HepG2 (cell line): ENCODE measurements around the gene RBBP8. TPM values are rescaled to one million over a fixed set of nuclear protein-coding genes. Genes with fewer than 3 reads are reported as not detected.

Experiments
- AGO2 ChIP-seq: fragments of 200-400 bp; formaldehyde crosslinking; optimal IDR thresholded peaks from 2 replicates; pipeline ENCODE3; 2017; ENCODE audit warnings: mild to moderate bottlenecking, low read depth, low read length, moderate library complexity
- ARNTL ChIP-seq: sonication (generic); formaldehyde crosslinking; IDR thresholded peaks from 2 replicates; pipeline ENCODE4 v1.4.0; 2020; ENCODE audit warnings: mild to moderate bottlenecking, missing genetic modification reagents
- ATF1 ChIP-seq: IDR thresholded peaks from 2 replicates; pipeline ENCODE4 v1.6.1; 2016; ENCODE audit warnings: mild to moderate bottlenecking, control low read depth
- CEBPB ChIP-seq: IDR thresholded peaks from 2 replicates; pipeline ENCODE4 v1.6.1; 2011; ENCODE audit warnings: low read depth, low read length, improper control_type of control experiment, borderline replicate concordance
- CREM ChIP-seq, 2 experiments: sonication (generic) in 1 of 2; formaldehyde crosslinking in 1 of 2; IDR thresholded peaks; 2 replicates each; pipeline versions ENCODE4 v1.4.0 to v1.6.1; 2016 to 2020; ENCODE audit warnings: antibody characterized with exemption in 1 of 2, mild to moderate bottlenecking in 1 of 2, missing genetic modification reagents in 1 of 2
- EZH2 ChIP-seq: conservative IDR thresholded peaks from 2 replicates; pipeline ENCODE4 v1.6.1; 2012; ENCODE audit warnings: mild to moderate bottlenecking, low read depth, low read length, moderate library complexity
- FOXA3 ChIP-seq: IDR thresholded peaks from 2 replicates; pipeline ENCODE4 v1.6.1; 2016; ENCODE audit warnings: missing genetic modification reagents, missing compliant biosample characterization
- KLF11 ChIP-seq: IDR thresholded peaks from 2 replicates; pipeline ENCODE4 v1.6.1; 2016; ENCODE audit warnings: missing compliant biosample characterization
- MAFF ChIP-seq: IDR thresholded peaks from 2 replicates; pipeline ENCODE4 v1.6.1; 2011; ENCODE audit warnings: low read depth, low read length, improper control_type of control experiment
- MAFK ChIP-seq, 2 experiments: IDR thresholded peaks in 1 of 2; conservative IDR thresholded peaks in 1 of 2; 2 replicates each; pipeline ENCODE4 v1.6.1; 2011; ENCODE audit warnings: improper control_type of control experiment in 2 of 2, low read length in 2 of 2
- MYC ChIP-seq: sonication (generic); formaldehyde crosslinking; IDR thresholded peaks from 2 replicates; pipeline ENCODE4 v1.9.0; 2021; ENCODE audit warnings: missing genetic modification reagents, borderline replicate concordance
- NCOA1 ChIP-seq: sonication (generic); formaldehyde crosslinking; IDR thresholded peaks from 2 replicates; pipeline ENCODE4 v1.9.0; 2021; ENCODE audit warnings: missing genetic modification reagents
- PITX1 ChIP-seq: sonication (generic); formaldehyde crosslinking; IDR thresholded peaks from 2 replicates; pipeline ENCODE4 v1.5.1; 2020; ENCODE audit warnings: mild to moderate bottlenecking, missing genetic modification reagents
- RARA ChIP-seq: IDR thresholded peaks from 2 replicates; pipeline ENCODE4 v1.6.1; 2016; ENCODE audit warnings: missing genetic modification reagents, missing compliant biosample characterization
- SRSF4 ChIP-seq: fragments of 200-400 bp; formaldehyde crosslinking; IDR thresholded peaks from one replicate; pipeline ENCODE4 v1.6.1; 2018; ENCODE audit warnings: mild to moderate bottlenecking, low read depth, low read length, moderate library complexity; ENCODE audit not compliant: poor library complexity, severe bottlenecking
- ZBTB7A ChIP-seq: sonication (generic); formaldehyde crosslinking; IDR thresholded peaks from 2 replicates; pipeline ENCODE4 v1.8.0; 2022; ENCODE audit warnings: mild to moderate bottlenecking, missing genetic modification reagents
- ZFP41 ChIP-seq: sonication (generic); formaldehyde crosslinking; IDR thresholded peaks from 2 replicates; pipeline ENCODE4 v1.4.0; 2020; ENCODE audit warnings: mild to moderate bottlenecking, missing genetic modification reagents, borderline replicate concordance
- ZFYVE20 ChIP-seq: sonication (generic); formaldehyde crosslinking; IDR thresholded peaks from 2 replicates; pipeline ENCODE4 v1.8.0; 2023; ENCODE audit warnings: low read depth, mild to moderate bottlenecking, moderate library complexity, missing genetic modification reagents, borderline replicate concordance
- ZNF224 ChIP-seq: sonication (generic); formaldehyde crosslinking; IDR thresholded peaks from 2 replicates; pipeline ENCODE4 v1.5.0; 2020; ENCODE audit warnings: mild to moderate bottlenecking, missing genetic modification reagents
- ZNF225 ChIP-seq: sonication (generic); formaldehyde crosslinking; IDR thresholded peaks from 2 replicates; pipeline ENCODE4 v1.4.0; 2020; ENCODE audit warnings: mild to moderate bottlenecking, missing genetic modification reagents
- ZNF3 ChIP-seq: IDR thresholded peaks from 2 replicates; pipeline ENCODE4 v1.7.0; 2017; ENCODE audit warnings: inconsistent platforms
- ZNF564 ChIP-seq: sonication (generic); formaldehyde crosslinking; IDR thresholded peaks from 2 replicates; pipeline ENCODE4 v1.8.1; 2023; ENCODE audit warnings: mild to moderate bottlenecking, missing genetic modification reagents
- ZNF652 ChIP-seq: IDR thresholded peaks from 2 replicates; pipeline ENCODE4 v1.6.1; 2016; ENCODE audit warnings: low read depth, borderline replicate concordance
- ZNF674 ChIP-seq: sonication (generic); formaldehyde crosslinking; IDR thresholded peaks from 2 replicates; pipeline ENCODE4 v1.5.0; 2020; ENCODE audit warnings: low read depth, mild to moderate bottlenecking, missing genetic modification reagents
- ZNF720 ChIP-seq: sonication (generic); formaldehyde crosslinking; IDR thresholded peaks from 2 replicates; pipeline ENCODE4 v1.4.0; 2020; ENCODE audit warnings: missing genetic modification reagents
- ZNF761 ChIP-seq: sonication (generic); formaldehyde crosslinking; conservative IDR thresholded peaks from 2 replicates; pipeline ENCODE4 v1.4.0; 2020; ENCODE audit warnings: mild to moderate bottlenecking, missing genetic modification reagents
- polyA plus RNA-seq, 8 experiments: library from polyadenylated mRNA; depleted of rRNA in 3 of 8; stranded (reverse) in 7 of 8; unstranded in 1 of 8; fragments of >200 nt; fragmentation: Illumina TruSeq in 4 of 8; extraction: Trizol in 4 of 8; gene quantifications; 2 replicates each; pipeline versions ENCODE4 v1.2.1 to v1.2.3, GENCODE V29; 2011 to 2016; ENCODE audit warnings: low read depth in 4 of 8, missing spikeins in 1 of 8, mixed read lengths in 1 of 8; ENCODE audit not compliant: insufficient read depth in 1 of 8
- total RNA-seq, 5 experiments: library from RNA; depleted of rRNA; stranded (reverse); fragments of >200 nt; fragmentation: Illumina TruSeq; extraction: Trizol; gene quantifications; 2 replicates each; pipeline ENCODE4 v1.2.3, GENCODE V29; 2016; ENCODE audit warnings: low read depth in 1 of 5
- TF ChIP-seq, protein P1 (sequence below): sonication (generic); formaldehyde crosslinking; conservative IDR thresholded peaks from 2 replicates; pipeline ENCODE4 v1.8.0; 2022; ENCODE audit warnings: mild to moderate bottlenecking, moderate library complexity, missing genetic modification reagents

The RBBP8 gene
- total and polyA plus RNA-seq, 2 of the 13 experiments (the other 11 are each of a cell fraction or from before 2014, with no cell fraction given) = 14.2 to 47.4 TPM

GRCh38 chr18:22933206-22933965 is at the start of gene RBBP8 (continued):
- TF ChIP-seq EZH2 = no peak
- no peak for TF ChIP-seq ZFYVE20 (CRISPR knock-in tag)
- TF ChIP-seq ZNF761 (CRISPR knock-in tag) = no peak
- TF ChIP-seq ARNTL = peak; percentile 52; the same call in 1 of the 2 replicates
- no peak for TF ChIP-seq PITX1 (CRISPR knock-in tag)
- peak; percentile 63; the same call in 1 of the 2 replicates for TF ChIP-seq CEBPB
- TF ChIP-seq KLF11 (CRISPR knock-in tag) = no peak; the same call in 1 of the 2 replicates
- no peak for TF ChIP-seq SRSF4
- TF ChIP-seq ZNF564 (CRISPR knock-in tag) = no peak
- TF ChIP-seq FOXA3 (CRISPR knock-in tag) = no peak
- TF ChIP-seq ZNF652 (CRISPR knock-in tag) = 0 out of 2 replicates have a peak, but pooled peaks have one; percentile 6
- TF ChIP-seq ZNF3 = no peak
- no peak for TF ChIP-seq MAFK (conservative IDR thresholded peaks at IDR 0.05 in 1 of 2, IDR thresholded peaks at IDR 0.05 in 1 of 2; ENCODE audit: low read length in 2 of 2)
- TF ChIP-seq NCOA1 (CRISPR knock-in tag) = no peak
- TF ChIP-seq ZBTB7A (CRISPR knock-in tag) = no peak
- TF ChIP-seq ZNF224 = peak; percentile 66; the same call in 1 of the 2 replicates
- no peak for TF ChIP-seq ATF1 (CRISPR knock-in tag)
- no peak for TF ChIP-seq ZNF720 (CRISPR knock-in tag)
- TF ChIP-seq RARA = no peak
- peak; percentile 64; the same call in 1 of the 2 replicates for TF ChIP-seq MYC (CRISPR knock-in tag)
- TF ChIP-seq CREM (IDR thresholded peaks at IDR 0.05) = peak; percentile 60
- no peak for TF ChIP-seq CREM (CRISPR knock-in tag; IDR thresholded peaks at IDR 0.05)
- no peak for TF ChIP-seq ZNF225
- TF ChIP-seq ZFP41 (CRISPR knock-in tag) = no peak
- TF ChIP-seq, protein P1, sequence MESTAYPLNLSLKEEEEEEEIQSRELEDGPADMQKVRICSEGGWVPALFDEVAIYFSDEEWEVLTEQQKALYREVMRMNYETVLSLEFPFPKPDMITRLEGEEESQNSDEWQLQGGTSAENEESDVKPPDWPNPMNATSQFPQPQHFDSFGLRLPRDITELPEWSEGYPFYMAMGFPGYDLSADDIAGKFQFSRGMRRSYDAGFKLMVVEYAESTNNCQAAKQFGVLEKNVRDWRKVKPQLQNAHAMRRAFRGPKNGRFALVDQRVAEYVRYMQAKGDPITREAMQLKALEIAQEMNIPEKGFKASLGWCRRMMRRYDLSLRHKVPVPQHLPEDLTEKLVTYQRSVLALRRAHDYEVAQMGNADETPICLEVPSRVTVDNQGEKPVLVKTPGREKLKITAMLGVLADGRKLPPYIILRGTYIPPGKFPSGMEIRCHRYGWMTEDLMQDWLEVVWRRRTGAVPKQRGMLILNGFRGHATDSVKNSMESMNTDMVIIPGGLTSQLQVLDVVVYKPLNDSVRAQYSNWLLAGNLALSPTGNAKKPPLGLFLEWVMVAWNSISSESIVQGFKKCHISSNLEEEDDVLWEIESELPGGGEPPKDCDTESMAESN (CRISPR knock-in tag) = peak; percentile 87
- TF ChIP-seq ZNF674 (CRISPR knock-in tag) = no peak; the same call in 1 of the 2 replicates
- TF ChIP-seq AGO2 = peak; percentile 86
- no peak for TF ChIP-seq MAFF
